K562 (cell line): ENCODE data around the gene TAS1R3. TPM values are rescaled to one million over a fixed set of nuclear protein-coding genes. Genes with fewer than 3 reads are reported as not detected.

Experiments
- ATF7 ChIP-seq: fragments of 450-650 bp; IDR thresholded peaks from 2 replicates; pipeline ENCODE4 v1.7.1; 2014; ENCODE audit warnings: mild to moderate bottlenecking, moderate library complexity
- BRF1 ChIP-seq: IDR thresholded peaks from 3 replicates; pipeline ENCODE4 v1.6.1; 2011; ENCODE audit warnings: borderline replicate concordance, mild to moderate bottlenecking; ENCODE audit not compliant: insufficient read length; ENCODE audit errors: extremely low read depth
- GTF2F1 ChIP-seq: IDR thresholded peaks from 2 replicates; pipeline ENCODE4 v1.6.1; 2011; ENCODE audit warnings: low read depth, low read length, improper control_type of control experiment
- LEF1 ChIP-seq: fragments of 450-650 bp; IDR thresholded peaks from 2 replicates; pipeline ENCODE4 v1.6.1; 2016; ENCODE audit warnings: mild to moderate bottlenecking
- MYBL2 ChIP-seq, 2 experiments: fragments of 450-650 bp in 1 of 2; sonication (generic) in 1 of 2; formaldehyde crosslinking in 1 of 2; IDR thresholded peaks; 2 replicates each; pipeline versions ENCODE4 v1.6.1 to v1.8.1; 2017 to 2022; ENCODE audit warnings: borderline replicate concordance in 1 of 2, inconsistent platforms in 1 of 2, low read depth in 1 of 2, mild to moderate bottlenecking in 1 of 2, missing genetic modification reagents in 1 of 2, moderate library complexity in 1 of 2
- NEUROD1 ChIP-seq: fragments of 150-350 bp; IDR thresholded peaks from 2 replicates; pipeline ENCODE4 v1.6.1; 2014; ENCODE audit warnings: borderline replicate concordance, low read length, low read depth; ENCODE audit not compliant: partially characterized antibody
- PHB ChIP-seq: fragments of 250-450 bp; sonication (Bioruptor Pico); IDR thresholded peaks from 2 replicates; pipeline ENCODE4 v1.5.0; 2021
- RBM34 ChIP-seq: fragments of 200-400 bp; formaldehyde crosslinking; IDR thresholded peaks from 2 replicates; pipeline ENCODE4 v1.6.1; 2018; ENCODE audit warnings: low read length, borderline replicate concordance; ENCODE audit not compliant: insufficient read depth
- ZNF143 ChIP-seq: sonication (generic); formaldehyde crosslinking; IDR thresholded peaks from 2 replicates; pipeline ENCODE4 v1.9.0; 2022; ENCODE audit warnings: mild to moderate bottlenecking, missing genetic modification reagents
- ZNF165 ChIP-seq: fragments of 250-450 bp; sonication (Bioruptor Pico); IDR thresholded peaks from 2 replicates; pipeline ENCODE4 v1.4.0; 2020; ENCODE audit warnings: borderline replicate concordance
- ZNF75A ChIP-seq: fragments of 450-650 bp; formaldehyde crosslinking; IDR thresholded peaks from 2 replicates; pipeline ENCODE4 v1.4.0; 2020; ENCODE audit warnings: mild to moderate bottlenecking
- polyA plus RNA-seq, 8 experiments: library from polyadenylated mRNA; depleted of rRNA in 4 of 8; stranded (reverse) in 5 of 8; unstranded in 3 of 8; fragments of >200 nt; fragmentation: Nextera tagmentation in 2 of 8; fragmentation: Illumina TruSeq in 1 of 8; extraction: Ambion mirVana in 2 of 8; extraction: Trizol in 1 of 8; gene quantifications; 2 replicates each; pipeline versions ENCODE4 v1.2.1 to v1.2.3, GENCODE V29; 2011 to 2014; ENCODE audit warnings: inconsistent platforms in 1 of 8, missing spikeins in 1 of 8
- total RNA-seq, 7 experiments: library from RNA; depleted of rRNA in 6 of 7; stranded (reverse); fragments of >200 nt in 6 of 7; fragmentation: Illumina TruSeq in 2 of 7; extraction: Trizol in 2 of 7; gene quantifications; 2 replicates each; pipeline versions ENCODE4 v1.2.1 to v1.2.3, GENCODE V29; 2011 to 2021; ENCODE audit warnings: low replicate concordance in 1 of 7
- TF ChIP-seq, protein P1 (sequence below): fragments of 250-450 bp; sonication (Bioruptor Pico); IDR thresholded peaks from 2 replicates; pipeline ENCODE4 v1.5.0; 2021
- TF ChIP-seq, protein P2 (sequence below): fragments of 250-450 bp; sonication (Bioruptor Pico); IDR thresholded peaks from 2 replicates; pipeline ENCODE4 v1.4.0; 2020; ENCODE audit warnings: mild to moderate bottlenecking, moderate library complexity, borderline replicate concordance
- TF ChIP-seq, protein P3 (sequence below): fragments of 450-650 bp; IDR thresholded peaks from 2 replicates; pipeline ENCODE4 v1.6.1; 2018; ENCODE audit not compliant: partially characterized antibody
- TF ChIP-seq, protein P4 (sequence below): fragments of 450-650 bp; IDR thresholded peaks from 2 replicates; pipeline ENCODE4 v1.6.1; 2016; ENCODE audit warnings: antibody characterized with exemption

TAS1R3 gene
- total and polyA plus RNA-seq, 9 of the 15 experiments (the other 6 are each of a cell fraction or from before 2014, with no cell fraction given) = 0.07 to 0.13 TPM; not detected in 7

DNA sequence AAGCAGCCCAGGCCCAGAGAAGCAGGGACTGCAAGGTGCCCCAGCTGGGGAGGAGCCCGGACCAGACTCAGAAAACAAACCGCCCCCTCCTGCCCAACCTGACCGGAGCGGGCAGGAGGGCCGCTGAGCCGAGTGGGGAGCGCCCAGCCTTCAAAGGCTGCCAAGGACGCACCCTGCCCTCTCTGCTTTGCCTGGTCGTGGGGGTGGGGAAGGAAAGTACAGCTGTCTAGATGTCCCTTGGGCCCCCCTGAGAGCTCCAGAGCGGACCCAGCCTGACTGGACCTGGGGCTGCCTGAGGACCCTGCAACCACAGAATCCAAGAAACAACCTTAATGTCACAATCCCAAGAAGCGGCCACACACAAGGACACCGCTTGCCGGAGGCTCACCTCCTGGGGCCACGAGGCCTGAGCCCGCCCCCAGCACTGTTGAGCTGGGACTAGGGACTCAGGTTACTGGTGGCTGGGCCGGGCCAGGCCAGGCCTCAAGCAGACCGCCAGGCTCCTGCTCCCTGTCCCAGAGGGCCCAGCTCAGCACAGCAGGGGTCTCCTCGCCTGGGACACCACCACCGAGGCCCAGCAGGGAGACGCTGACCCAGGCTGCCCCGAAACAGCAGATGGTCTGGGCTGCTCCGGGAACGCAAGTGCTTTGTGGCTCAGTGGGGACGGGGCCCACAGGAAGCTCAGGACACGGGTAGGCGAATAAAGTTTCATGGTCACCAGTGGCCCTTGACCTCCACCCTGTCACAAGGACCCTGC, 16.8 kb downstream of the TAS1R3 start (continued):
- TF ChIP-seq MYBL2 (IDR thresholded peaks at IDR 0.05; ENCODE audit: low read depth) (no peak), MYBL2 (CRISPR knock-in tag; IDR thresholded peaks at IDR 0.05; ENCODE audit: borderline replicate concordance) (no peak), RBM34 (no peak), LEF1 (no peak), ATF7 (no peak), BRF1 (no peak), NEUROD1 (no peak), PHB (CRISPR knock-in tag) (no peak), GTF2F1 (no peak), ZNF75A (CRISPR knock-in tag) (no peak), ZNF165 (CRISPR knock-in tag) (no peak), ZNF143 (CRISPR knock-in tag) (no peak)
- TF ChIP-seq, protein P1, sequence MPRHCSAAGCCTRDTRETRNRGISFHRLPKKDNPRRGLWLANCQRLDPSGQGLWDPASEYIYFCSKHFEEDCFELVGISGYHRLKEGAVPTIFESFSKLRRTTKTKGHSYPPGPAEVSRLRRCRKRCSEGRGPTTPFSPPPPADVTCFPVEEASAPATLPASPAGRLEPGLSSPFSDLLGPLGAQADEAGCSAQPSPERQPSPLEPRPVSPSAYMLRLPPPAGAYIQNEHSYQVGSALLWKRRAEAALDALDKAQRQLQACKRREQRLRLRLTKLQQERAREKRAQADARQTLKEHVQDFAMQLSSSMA (CRISPR knock-in tag) = 0 out of 2 replicates have a peak, but pooled peaks have one; percentile 60
- TF ChIP-seq, protein P2, sequence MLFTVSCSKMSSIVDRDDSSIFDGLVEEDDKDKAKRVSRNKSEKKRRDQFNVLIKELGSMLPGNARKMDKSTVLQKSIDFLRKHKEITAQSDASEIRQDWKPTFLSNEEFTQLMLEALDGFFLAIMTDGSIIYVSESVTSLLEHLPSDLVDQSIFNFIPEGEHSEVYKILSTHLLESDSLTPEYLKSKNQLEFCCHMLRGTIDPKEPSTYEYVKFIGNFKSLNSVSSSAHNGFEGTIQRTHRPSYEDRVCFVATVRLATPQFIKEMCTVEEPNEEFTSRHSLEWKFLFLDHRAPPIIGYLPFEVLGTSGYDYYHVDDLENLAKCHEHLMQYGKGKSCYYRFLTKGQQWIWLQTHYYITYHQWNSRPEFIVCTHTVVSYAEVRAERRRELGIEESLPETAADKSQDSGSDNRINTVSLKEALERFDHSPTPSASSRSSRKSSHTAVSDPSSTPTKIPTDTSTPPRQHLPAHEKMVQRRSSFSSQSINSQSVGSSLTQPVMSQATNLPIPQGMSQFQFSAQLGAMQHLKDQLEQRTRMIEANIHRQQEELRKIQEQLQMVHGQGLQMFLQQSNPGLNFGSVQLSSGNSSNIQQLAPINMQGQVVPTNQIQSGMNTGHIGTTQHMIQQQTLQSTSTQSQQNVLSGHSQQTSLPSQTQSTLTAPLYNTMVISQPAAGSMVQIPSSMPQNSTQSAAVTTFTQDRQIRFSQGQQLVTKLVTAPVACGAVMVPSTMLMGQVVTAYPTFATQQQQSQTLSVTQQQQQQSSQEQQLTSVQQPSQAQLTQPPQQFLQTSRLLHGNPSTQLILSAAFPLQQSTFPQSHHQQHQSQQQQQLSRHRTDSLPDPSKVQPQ = no peak
- TF ChIP-seq, protein P3, sequence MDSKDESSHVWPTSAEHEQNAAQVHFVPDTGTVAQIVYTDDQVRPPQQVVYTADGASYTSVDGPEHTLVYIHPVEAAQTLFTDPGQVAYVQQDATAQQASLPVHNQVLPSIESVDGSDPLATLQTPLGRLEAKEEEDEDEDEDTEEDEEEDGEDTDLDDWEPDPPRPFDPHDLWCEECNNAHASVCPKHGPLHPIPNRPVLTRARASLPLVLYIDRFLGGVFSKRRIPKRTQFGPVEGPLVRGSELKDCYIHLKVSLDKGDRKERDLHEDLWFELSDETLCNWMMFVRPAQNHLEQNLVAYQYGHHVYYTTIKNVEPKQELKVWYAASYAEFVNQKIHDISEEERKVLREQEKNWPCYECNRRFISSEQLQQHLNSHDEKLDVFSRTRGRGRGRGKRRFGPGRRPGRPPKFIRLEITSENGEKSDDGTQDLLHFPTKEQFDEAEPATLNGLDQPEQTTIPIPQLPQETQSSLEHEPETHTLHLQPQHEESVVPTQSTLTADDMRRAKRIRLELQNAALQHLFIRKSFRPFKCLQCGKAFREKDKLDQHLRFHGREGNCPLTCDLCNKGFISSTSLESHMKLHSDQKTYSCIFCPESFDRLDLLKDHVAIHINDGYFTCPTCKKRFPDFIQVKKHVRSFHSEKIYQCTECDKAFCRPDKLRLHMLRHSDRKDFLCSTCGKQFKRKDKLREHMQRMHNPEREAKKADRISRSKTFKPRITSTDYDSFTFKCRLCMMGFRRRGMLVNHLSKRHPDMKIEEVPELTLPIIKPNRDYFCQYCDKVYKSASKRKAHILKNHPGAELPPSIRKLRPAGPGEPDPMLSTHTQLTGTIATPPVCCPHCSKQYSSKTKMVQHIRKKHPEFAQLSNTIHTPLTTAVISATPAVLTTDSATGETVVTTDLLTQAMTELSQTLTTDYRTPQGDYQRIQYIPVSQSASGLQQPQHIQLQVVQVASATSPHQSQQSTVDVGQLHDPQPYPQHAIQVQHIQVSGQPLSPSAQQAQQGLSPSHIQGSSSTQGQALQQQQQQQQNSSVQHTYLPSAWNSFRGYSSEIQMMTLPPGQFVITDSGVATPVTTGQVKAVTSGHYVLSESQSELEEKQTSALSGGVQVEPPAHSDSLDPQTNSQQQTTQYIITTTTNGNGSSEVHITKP = no peak
- TF ChIP-seq, protein P4, sequence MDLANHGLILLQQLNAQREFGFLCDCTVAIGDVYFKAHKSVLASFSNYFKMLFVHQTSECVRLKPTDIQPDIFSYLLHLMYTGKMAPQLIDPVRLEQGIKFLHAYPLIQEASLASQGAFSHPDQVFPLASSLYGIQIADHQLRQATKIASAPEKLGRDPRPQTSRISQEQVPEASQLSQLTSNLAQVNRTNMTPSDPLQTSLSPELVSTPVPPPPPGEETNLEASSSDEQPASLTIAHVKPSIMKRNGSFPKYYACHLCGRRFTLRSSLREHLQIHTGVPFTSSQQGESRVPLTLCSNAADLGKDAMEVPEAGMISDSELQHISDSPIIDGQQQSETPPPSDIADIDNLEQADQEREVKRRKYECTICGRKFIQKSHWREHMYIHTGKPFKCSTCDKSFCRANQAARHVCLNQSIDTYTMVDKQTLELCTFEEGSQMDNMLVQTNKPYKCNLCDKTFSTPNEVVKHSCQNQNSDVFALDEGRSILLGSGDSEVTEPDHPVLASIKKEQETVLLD = 0 out of 2 replicates have a peak, but pooled peaks have one; percentile 29
